Rectal smooth muscle tissue (tissue), 1 donor: ENCODE data around the gene TNRC6B.
"Not testable (repeated sequence)": the region's sequence is repeated elsewhere in the genome, so short reads cannot be mapped to it uniquely, and the experiment has no call there.

Experiments
- H3K27ac ChIP-seq: one replicate; pipeline ENCODE4 v1.7.0; 2013; ENCODE audit warnings: low read depth, low read length, inconsistent platforms
- H3K27me3 ChIP-seq: one replicate; pipeline ENCODE4 v1.7.0; 2013; ENCODE audit warnings: low read length; ENCODE audit not compliant: control insufficient read depth, insufficient read depth
- H3K36me3 ChIP-seq: one replicate; pipeline ENCODE4 v1.7.0; 2013; ENCODE audit warnings: low read length; ENCODE audit not compliant: control insufficient read depth, insufficient read depth
- H3K4me1 ChIP-seq: one replicate; pipeline ENCODE4 v1.7.0; 2013; ENCODE audit warnings: low read length; ENCODE audit not compliant: control insufficient read depth, insufficient read depth
- H3K4me3 ChIP-seq: one replicate; pipeline ENCODE4 v1.7.0; 2013; ENCODE audit warnings: low read length
- H3K9ac ChIP-seq: one replicate; pipeline ENCODE4 v1.7.0; 2013; ENCODE audit warnings: low read length

TNRC6B gene

GRCh38 chr22:40289991-40290459 lies 112.3 kb downstream of the TNRC6B start:
- Histone ChIP-seq H3K36me3 (peaks cover 26% of the 10 kb centered on the region), H3K4me3 (no peak overlapping the region), H3K9ac (no peak overlapping the region), H3K27me3 (no peaks in the 10 kb centered on the region), H3K27ac (no peak overlapping the region), H3K4me1 (no peaks in the 10 kb centered on the region)

GRCh38 chr22:40290516-40290915 lies 112.8 kb downstream of the TNRC6B start:
- Histone ChIP-seq H3K9ac (no peak overlapping the region), H3K27me3 (no peaks in the 10 kb centered on the region), H3K4me3 (no peak overlapping the region), H3K4me1 (no peaks in the 10 kb centered on the region), H3K27ac (no peak overlapping the region), H3K36me3 (peaks cover 26% of the 10 kb centered on the region)

GRCh38 chr22:40294696-40295095 lies 117.0 kb downstream of the TNRC6B start:
- Histone ChIP-seq H3K36me3 (peaks cover 10% of the 10 kb centered on the region), H3K4me3 (no peak overlapping the region), H3K9ac (no peak overlapping the region), H3K4me1 (no peaks in the 10 kb centered on the region), H3K27ac (no peak overlapping the region), H3K27me3 (no peaks in the 10 kb centered on the region)

- Histone ChIP-seq H3K36me3 (peaks cover 16% of the 10 kb centered on the region), H3K4me1 (no peaks in the 10 kb centered on the region), H3K4me3 (no peak overlapping the region), H3K27me3 (no peaks in the 10 kb centered on the region), H3K27ac (no peak overlapping the region), H3K9ac (no peak overlapping the region)
These were observed 122.6 kb downstream of the TNRC6B start for GRCh38 chr22:40300316-40300715.

GRCh38 chr22:40300884-40301672 lies 123.4 kb downstream of the TNRC6B start:
- Histone ChIP-seq H3K36me3 (peaks cover 16% of the 10 kb centered on the region), H3K4me3 (no peak overlapping the region), H3K27me3 (no peaks in the 10 kb centered on the region), H3K4me1 (no peaks in the 10 kb centered on the region), H3K27ac (no peak overlapping the region), H3K9ac (no peak overlapping the region)

GRCh38 chr22:40302149-40302548 lies 124.4 kb downstream of the TNRC6B start:
- Histone ChIP-seq H3K27me3 (no peaks in the 10 kb centered on the region), H3K9ac (no peak overlapping the region), H3K4me3 (no peak overlapping the region), H3K4me1 (no peaks in the 10 kb centered on the region), H3K27ac (no peak overlapping the region), H3K36me3 (peaks cover 16% of the 10 kb centered on the region)

- Histone ChIP-seq H3K9ac (no peak overlapping the region), H3K4me3 (no peak overlapping the region), H3K36me3 (peaks cover 14% of the 10 kb centered on the region), H3K27me3 (no peaks in the 10 kb centered on the region), H3K4me1 (peaks cover 13% of the 10 kb centered on the region), H3K27ac (no peak overlapping the region)
These were observed 127.9 kb downstream of the TNRC6B start for GRCh38 chr22:40305625-40306024.

- peaks cover 17% of the 10 kb centered on the region for H3K4me1 ChIP-seq
- H3K27ac ChIP-seq = peak overlapping the region; percentile 51
- H3K36me3 ChIP-seq = peaks cover 18% of the 10 kb centered on the region
- no peak overlapping the region for H3K4me3 ChIP-seq
- H3K27me3 ChIP-seq = no peaks in the 10 kb centered on the region
- H3K9ac ChIP-seq = no peak overlapping the region
These were observed 131.4 kb downstream of the TNRC6B start for GRCh38 chr22:40308999-40309573.

- Histone ChIP-seq H3K27ac (peak overlapping the region; percentile 51), H3K36me3 (peaks cover 20% of the 10 kb centered on the region), H3K9ac (no peak overlapping the region), H3K4me1 (peaks cover 17% of the 10 kb centered on the region), H3K27me3 (no peaks in the 10 kb centered on the region), H3K4me3 (no peak overlapping the region)
These were observed 131.9 kb downstream of the TNRC6B start for GRCh38 chr22:40309631-40310030.

- H3K36me3 ChIP-seq = peaks cover 22% of the 10 kb centered on the region
- peak overlapping the region; percentile 65 for H3K27ac ChIP-seq
- no peak overlapping the region for H3K4me3 ChIP-seq
- no peaks in the 10 kb centered on the region for H3K27me3 ChIP-seq
- peaks cover 17% of the 10 kb centered on the region for H3K4me1 ChIP-seq
- H3K9ac ChIP-seq = no peak overlapping the region
These were observed 132.5 kb downstream of the TNRC6B start for GRCh38 chr22:40310081-40310767.

GRCh38 chr22:40310768-40311120 lies 133.0 kb downstream of the TNRC6B start:
- Histone ChIP-seq H3K4me3 (no peak overlapping the region), H3K27ac (peak overlapping the region; percentile 65), H3K4me1 (peaks cover 17% of the 10 kb centered on the region), H3K9ac (no peak overlapping the region), H3K27me3 (no peaks in the 10 kb centered on the region), H3K36me3 (peaks cover 27% of the 10 kb centered on the region)

- H3K4me1 ChIP-seq = peaks cover 17% of the 10 kb centered on the region
- not testable (repeated sequence) for H3K27ac ChIP-seq
- H3K36me3 ChIP-seq = peaks cover 33% of the 10 kb centered on the region
These were observed 133.9 kb downstream of the TNRC6B start for GRCh38 chr22:40311646-40312045.

More at GRCh38 chr22:40311646-40312045, 133.9 kb downstream of the TNRC6B start:
- H3K9ac ChIP-seq, H3K4me3 ChIP-seq, H3K27me3 ChIP-seq: not testable (repeated sequence)
